HG03175 (cell line): ENCODE measurements around the gene CPZ.
"Not testable (repeated sequence)": the region's sequence is repeated elsewhere in the genome, so short reads cannot be mapped to it uniquely, and the experiment has no call there.

Source experiments
- ATAC-seq: cut with Tn5 transposase; IDR thresholded peaks from one replicate; pipeline ENCODE4 v1.9.1; 2021; ENCODE audit warnings: mild to moderate bottlenecking, moderate library complexity; ENCODE audit not compliant: unreplicated experiment

Gene CPZ

DNA sequence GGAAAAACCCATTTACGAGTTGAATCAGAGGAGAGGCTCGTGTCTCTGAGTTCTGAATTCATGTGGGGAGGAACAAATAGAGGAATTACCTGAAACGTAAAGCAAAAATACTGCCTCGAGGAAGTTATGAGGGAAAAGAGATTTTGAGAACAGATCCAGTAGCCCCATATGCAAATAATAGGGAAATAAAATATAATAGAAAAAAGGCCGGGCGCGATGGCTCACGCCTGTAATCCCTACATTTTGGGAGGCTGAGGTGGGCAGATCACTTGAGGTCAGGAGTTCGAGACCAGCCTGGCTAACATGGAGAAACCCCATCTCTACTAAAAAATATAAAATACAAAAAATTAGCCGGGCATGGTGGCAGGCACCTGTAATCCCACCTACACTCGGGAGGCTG is 42.2 kb downstream of the CPZ start:
- ATAC-seq: not testable (repeated sequence)

DNA sequence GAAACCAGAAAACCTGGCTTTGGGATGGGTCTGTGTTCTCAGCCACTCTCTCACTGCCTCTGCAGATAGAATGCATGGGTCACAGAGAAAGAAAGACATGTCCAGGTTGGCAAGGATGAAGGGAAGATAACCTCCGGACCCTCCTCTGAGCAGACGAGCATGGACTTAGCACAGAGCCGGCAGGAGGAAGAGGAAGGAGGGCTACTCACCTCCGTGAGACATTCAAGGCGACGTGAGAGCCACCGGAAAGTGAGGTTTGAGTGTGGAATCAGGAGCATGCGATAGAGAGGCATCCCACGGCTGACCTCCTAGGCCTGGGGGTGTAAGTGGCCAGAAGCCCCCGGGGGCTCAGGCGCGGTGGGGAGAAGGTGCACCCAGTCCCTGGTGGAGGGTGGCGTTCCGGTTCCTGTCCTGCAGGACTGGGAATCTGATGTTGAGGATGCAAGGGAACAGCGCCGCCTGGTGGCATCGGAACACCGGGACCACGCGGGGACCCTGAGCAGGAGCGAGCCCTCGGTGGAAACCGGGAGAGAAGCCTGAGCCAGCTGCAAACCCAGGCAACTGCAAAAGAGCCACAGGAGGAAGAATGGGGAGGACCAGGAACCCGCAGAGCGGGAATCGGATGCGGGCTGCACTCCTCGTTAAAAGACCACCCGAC is 43.5 kb downstream of the CPZ start:
- not testable (repeated sequence) for ATAC-seq

DNA sequence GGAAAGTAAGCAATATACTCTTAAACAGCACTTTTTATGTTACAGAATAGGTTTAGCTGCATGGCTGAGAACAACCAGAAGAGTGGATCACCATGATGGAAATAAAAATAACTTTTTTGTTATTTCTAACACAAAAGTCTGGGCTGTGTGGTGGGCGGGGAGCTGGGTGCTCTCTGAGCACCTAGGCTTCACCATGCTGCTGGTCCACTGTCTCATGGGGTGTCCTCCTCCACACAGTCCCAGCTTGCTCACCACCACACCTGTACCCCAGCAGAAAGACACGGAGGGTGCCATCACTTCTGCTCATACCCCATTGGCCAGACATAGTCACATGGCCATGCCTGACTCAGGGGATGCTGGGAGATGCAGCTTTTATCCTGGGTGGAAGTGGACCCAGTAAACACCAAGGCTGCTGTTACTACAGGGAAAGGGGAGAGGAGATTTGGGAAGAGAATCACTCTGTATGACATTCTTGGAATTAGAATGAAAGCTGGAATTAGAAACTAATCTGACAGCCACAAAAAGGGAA is 45.0 kb downstream of the CPZ start:
- no peak for ATAC-seq

DNA sequence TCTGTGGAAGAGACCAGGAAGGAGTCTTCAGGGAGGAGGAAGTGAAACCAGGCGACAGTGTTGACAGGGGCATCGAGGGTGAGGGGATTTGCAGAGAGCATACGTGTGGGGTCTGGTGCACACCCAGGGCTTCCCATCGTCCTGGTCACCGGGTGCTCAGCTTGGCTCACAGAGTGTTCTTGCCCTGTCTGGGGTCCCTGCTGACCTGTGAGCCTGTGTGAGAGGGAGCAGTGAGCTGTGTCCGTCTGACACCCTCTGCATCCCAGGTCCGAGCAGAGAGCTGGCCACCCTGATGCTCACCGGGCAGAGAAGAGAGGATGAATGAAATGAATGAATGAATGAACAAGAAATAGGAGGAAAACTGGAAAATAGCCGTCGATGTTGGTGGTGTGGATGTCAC is 46.5 kb downstream of the CPZ start:
- ATAC-seq: no peak

DNA sequence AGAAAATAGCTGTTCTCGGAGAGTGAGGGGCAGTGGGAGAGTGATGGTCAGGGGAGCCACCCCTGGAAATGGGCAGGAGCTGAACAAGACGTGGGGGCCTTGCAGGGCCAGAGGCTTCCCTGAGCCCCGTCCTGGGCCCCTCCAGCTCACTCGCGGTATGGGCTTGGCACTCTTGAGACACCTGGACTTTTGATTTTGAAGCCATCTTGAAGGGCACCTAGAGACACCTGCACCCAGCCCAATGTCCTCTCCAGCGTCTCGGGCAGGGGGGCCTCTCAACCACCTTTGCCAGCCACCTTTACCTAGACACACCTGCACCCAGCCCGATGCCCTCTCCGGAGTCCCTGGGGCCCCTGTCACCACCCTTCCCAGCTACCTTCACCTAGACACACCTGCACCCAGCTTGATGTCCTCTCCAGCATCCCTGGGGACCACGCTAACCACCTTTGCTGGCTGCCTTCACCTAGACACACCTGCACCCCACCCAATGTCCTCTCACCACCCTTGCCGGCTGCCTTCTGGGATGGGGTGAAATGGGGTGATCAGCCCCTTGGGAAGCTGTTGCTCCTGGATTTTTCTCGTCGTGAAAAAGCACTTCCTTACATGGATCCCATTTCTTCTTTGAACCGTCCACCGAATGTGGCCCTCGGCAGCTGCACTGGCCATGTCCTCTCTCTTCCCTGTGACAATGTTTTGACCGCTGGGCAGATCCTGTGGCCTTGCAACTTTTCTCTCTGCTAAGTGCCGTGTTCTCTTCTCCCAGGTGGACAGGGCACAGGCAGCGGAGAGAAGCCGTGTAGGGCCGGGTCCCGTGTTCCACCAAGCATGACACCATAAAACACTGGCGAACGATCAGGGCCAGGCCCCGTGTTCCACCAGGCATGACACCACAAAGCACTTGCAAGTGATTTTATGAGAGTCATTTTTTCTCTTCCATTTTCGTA is 47.5 kb downstream of the CPZ start:
- ATAC-seq: no peak

DNA sequence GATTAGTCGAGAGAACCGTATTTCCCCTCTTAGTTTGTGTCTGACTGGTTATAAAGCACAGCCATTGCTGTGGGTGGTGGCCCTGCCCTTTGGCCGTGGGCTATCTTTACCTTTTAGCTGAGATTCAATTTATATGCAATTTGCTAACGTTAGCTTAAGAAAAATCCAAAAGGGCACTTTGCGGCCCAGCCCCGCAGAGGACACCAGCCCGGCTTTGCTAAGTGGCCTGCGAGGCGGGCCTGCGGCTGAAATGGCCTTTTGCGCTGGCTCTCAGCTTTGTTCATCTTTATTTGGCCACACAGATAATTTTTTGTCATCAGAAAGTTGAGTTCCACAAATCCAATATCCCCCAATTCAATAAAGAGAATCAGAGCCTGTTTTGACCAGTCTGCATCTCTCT is 48.3 kb downstream of the CPZ start:
- ATAC-seq: no peak

DNA sequence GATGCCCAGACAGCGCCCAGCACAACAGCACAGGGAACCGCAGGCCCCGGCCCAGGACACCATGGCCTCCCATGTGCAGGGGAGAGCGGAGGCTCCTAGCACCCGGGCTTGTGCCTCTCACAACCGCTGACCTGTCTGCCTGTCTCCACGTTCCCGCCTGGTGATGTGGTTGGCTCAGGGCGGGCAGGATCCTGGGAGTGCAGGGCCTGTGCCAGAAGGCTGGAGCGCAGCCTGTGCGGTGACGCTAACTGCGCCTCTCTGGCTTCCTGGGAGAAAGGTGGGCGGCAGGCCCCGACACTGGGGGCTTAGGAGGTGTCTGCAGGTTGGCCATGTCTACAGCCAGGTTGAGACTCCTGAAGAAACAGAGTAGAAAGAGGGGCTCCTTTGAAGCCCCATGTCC is 48.7 kb downstream of the CPZ start:
- no peak for ATAC-seq

DNA sequence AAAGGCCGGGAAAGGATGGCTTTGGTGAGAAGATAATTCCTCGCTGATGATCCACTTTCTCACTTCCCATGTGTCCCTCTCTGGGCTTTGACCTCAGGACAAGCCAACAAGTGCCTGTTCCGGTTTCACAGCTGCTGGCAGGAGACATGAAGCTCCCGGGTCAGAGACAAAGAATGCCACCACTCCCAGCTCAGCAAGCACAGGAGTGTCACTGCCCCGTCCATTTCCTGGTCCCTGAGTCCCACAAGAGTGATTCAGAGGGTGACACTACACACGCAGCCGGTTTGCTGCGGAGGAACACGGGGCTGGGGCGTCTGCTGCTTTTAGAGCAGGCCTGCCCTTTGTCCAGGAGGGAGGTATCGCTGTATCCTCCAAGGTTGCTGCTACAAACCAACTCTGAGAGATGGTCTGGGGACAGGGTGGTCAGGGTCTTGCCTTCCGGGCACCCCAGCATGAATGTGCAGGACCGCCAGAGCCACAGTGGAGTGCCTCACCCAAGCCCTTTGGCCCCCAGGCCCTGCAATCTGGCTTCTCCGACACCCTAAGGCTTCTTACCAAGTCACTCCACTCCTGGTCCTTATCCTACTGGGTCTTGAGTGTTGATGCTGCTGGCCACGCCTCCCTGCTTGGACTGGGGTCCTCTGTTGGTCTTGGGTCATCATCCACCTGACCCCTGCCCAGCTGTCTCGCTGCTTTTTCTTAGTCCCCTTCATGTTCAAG is 49.5 kb downstream of the CPZ start:
- ATAC-seq: no peak

DNA sequence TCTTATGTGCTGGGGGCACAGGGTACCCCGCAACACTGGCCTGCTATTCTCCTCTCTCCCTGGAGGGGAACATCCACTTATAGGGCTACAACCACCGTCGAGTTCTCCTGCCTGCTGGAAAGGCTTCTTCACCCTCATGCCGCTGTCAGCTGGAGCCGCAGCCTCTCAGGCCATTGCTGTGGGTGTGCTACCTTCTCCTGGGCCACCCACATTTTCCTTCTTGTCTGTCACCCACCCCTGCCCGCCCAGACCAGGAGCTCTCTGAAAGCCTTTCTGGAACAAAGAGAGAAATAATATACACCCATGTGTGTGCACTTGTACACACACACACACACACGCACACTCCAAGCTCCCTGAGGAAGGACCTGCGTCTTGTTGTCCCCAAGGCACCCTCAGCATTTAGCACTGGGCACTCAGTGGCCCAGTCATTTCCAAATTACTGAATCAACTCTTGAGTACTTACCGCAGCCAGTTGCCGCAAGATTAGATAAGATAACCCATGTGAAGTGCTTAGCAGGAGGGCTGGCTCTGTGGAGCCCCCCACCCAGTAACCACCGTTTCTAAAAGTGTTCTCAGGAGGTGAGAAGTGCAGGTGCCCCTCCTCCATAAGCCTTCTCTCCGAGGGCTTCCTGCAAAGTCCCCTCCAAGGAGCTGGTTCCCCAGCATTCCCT is 50.2 kb downstream of the CPZ start:
- ATAC-seq: no peak

DNA sequence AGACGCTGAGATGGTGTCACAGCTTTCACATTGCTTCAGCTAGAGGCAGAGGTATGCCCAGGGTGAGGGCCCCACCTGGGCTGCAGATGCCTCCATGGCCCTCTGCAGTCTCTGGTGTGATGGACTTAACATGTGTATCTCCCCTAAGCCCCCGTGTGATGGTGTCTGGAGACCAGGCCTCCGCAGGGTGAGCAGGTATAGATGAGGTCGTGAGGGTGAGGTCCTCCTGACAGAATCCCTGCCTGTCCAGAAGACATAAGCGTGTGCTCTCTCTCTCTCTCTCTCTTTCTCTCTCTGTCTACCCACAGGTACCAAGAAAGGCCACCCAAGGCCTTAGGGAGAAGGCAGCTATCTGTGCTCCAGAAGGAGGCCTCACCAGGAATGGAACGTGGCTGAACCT is 50.9 kb downstream of the CPZ start:
- ATAC-seq: no peak

DNA sequence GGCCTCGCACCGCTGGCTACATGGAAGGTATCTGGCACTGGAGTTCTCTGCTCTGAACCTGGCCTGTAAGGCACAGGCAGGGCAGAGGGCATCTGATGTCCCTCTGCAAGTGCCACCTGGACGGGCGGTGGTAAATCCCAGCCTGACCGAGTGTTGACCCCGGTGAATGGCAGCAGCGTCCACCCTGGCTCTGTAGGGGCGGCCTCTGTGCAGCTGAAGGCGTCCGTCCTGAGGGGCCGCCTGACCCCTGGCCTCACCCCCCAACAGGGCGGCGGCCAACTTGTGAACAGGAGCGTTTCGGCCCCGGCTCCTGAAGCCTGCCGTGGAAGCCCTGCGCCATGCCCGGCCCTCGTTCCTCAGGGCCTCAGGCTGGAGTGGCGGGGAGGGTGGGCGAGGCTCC is 51.4 kb downstream of the CPZ start:
- ATAC-seq: no peak

DNA sequence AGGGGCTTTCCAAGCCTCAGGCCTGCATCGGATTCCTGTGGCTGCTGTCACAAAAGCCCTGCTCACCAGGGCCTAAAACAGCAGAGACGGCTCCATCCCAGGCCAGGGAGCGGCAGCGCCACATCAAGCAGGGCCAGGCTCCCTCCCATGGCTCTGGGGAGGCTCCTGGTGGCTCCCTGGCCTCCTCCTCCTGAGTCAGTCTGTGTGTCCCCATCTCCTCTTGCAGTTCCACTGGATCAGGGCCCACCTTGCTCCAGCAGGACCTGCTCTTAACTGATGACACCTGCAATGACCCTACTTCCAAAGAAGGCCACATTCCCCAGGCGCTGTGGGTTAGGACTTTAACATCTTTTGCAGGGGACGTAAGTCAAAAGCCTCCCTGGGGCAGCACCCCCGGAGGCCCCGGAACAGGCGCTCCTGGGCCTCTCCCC is 51.9 kb downstream of the CPZ start:
- ATAC-seq: no peak

DNA sequence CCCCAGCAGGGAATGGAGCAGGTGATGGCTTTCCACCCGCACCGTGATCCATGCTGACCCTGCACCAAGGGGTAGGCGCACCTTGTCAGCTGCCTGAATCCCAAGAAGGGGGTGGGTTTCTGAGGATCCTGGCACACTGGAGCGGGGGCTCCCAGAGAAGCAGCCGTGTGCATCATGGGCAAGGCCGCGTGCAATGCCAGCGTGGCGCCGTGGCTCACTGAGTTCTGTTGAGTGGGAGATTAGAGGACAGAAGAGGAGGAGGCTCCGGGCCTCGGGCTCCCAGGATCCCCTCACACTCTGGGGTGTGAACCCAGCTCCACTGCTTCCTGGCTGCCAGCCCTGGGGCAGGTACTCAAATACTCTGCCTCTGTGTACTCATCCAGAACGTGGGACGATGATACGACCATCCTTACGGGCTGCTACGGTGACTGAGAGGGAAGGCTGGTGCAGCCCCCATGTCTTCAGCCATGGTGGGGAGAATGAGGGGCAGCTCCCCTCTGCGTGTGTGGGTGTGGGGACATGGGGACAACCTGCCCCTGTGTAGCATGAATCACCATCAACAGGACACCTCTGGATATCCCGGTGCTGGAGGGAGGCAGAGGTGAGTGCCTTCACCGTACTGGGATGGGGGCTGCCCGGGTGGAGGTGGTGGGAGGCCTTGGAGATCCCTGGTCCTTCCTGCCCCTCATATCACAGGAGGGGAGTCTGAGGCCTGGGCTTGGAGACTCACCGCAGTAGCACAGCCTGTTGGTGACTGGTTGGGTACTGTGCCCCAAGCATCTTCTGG is 52.6 kb downstream of the CPZ start:
- no peak for ATAC-seq

DNA sequence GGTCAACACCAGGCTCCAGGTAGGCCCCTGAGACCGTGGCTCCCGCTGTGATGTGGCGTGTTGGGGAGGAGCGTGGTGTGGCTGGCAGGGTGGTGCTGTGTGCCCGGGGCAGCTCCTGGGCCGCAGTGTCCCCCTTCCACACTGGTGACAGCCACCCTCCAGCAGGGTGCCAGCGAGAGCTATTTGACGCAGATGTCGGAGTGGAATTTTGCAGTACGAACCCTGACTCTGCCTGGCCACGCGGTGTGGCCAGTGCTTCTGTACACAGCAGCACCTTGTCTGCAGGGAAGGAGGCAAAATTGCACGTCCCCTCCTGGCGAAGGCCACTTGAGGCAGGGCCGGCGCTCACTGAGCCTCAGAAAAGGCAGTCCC is 53.2 kb downstream of the CPZ start:
- no peak for ATAC-seq

DNA sequence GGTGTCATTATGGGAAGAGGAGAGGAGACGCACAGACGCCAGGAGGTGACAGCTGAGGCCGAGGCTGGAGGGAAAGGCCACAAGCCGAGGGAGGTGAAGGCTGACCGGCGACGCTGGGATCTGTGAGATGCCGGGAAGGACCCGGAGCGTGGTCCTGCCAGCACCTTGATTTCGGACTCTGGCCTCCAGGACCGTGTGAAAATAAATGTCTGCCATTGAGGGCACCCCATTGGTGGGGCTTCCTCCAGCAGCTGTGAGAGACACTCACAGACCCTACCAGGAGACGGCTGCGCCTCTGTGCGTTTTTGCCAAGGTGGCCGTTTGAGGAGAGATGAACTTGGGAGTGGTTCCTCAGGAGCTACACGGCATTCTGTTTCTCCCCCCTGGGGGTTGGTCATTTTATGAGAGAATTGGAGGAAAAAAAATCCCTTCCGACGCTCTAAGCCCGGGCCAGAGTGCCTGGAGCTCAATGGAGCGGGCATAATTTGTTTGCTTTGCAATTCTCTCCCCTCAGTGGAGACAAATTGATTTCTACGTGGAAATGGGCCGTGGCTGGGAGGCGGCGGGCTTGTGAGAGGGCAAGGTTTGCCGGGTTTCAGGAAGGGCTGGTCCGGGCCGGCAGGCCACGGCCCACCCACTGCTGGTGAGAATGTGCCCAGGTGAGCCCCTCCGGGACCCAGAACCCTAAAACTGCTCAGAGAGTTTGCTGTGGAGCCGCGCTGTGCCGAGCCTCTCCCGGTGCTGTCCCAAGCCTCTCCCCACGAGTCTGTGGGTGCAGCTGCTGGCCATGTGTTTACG is 53.9 kb downstream of the CPZ start:
- ATAC-seq: no peak

DNA sequence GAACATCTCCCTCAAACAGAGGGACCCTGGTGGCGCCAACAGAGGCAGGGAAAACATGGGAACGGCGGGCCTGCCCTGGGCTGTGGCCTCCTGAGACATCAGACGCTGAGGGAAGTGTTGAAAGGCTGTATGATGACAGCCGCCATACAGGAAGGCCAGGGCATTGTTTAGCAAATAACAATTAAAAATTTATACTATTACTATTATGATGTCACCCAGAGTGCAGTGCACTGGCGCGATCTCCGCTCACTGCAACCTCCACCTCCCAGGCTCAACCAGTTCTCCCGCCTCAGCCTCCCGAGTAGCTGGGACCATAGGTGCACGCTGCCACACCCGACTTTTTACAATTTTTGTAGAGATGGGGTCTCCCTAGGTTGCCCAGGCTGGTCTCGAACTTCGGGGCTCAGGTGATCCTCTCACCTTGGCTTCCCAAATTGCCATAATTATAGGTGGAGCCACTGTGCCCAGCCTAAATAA is 54.6 kb downstream of the CPZ start:
- ATAC-seq: no peak

DNA sequence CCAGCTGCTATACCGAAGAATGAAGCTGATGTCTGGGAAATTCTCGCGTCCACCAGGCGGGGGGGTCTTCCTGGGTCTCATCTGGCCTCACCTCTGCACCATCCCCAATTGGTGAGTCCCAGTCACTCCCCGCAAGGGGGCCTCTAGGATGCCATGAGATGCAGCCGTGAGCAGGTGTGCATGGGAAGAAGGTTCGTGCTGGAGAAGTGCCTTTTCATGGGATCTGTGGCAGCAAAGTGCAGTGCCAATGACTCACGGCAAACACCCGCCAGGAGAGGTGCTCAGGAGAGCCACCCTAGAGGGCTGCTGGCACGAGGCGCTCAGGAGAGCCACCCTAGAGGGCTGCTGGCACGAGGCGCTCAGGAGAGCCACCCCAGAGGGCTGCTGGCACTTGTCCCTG is 55.1 kb downstream of the CPZ start:
- ATAC-seq: no peak

DNA sequence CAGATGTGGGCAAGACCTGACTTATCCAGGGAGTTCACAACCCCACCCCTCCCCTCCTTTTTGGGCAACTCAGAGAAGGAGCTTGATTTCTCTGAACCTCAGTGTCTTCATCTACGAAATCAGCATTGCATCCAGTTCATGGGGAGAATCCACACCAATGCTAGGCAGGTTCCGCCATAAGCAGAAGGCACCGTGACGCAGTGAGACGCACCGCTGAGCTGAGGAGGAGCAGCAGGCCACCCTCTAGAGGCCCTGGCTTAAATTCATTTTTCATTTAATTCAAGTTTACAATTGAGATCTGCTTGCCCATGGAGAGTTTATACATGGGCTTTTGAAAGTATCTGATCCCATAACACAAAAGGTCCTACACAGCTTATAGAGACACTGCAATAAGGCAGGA is 55.7 kb downstream of the CPZ start:
- ATAC-seq: no peak
